GM12878 (cell line): ENCODE data around the gene CNTNAP2.
"Not testable (repeated sequence)": the region's sequence is repeated elsewhere in the genome, so short reads cannot be mapped to it uniquely, and the experiment has no call there.

ENCODE experiments used
- BCL3 ChIP-seq: IDR thresholded peaks from 2 replicates; pipeline ENCODE4 v1.6.1; 2011; ENCODE audit warnings: borderline replicate concordance, low read depth, mild to moderate bottlenecking, moderate library complexity, low read length; ENCODE audit not compliant: insufficient read depth, poor library complexity, severe bottlenecking
- CREM ChIP-seq: IDR thresholded peaks from 2 replicates; pipeline ENCODE4 v1.6.1; 2014; ENCODE audit warnings: antibody characterized with exemption, low read depth
- CTCF ChIP-seq, 3 experiments: IDR thresholded peaks in 2 of 3; conservative IDR thresholded peaks in 1 of 3; 2 replicates each; pipeline ENCODE4 v1.5.1; 2011; ENCODE audit warnings: low read depth in 3 of 3, low read length in 3 of 3, mild to moderate bottlenecking in 3 of 3, control low read depth in 2 of 3, moderate library complexity in 2 of 3, inconsistent platforms in 1 of 3, mixed read lengths in 1 of 3; ENCODE audit not compliant: control insufficient read depth in 2 of 3, insufficient read depth in 1 of 3; ENCODE audit errors: extremely low read depth in 1 of 3
- KDM1A ChIP-seq: fragments of 200-600 bp; sonication (generic); IDR thresholded peaks from 2 replicates; pipeline ENCODE4 v1.6.1; 2016; ENCODE audit warnings: borderline replicate concordance
- NRF1 ChIP-seq: conservative IDR thresholded peaks from 2 replicates; pipeline ENCODE4 v1.6.1; 2011; ENCODE audit warnings: mild to moderate bottlenecking, low read depth, low read length, improper control_type of control experiment
- SUPT20H ChIP-seq: IDR thresholded peaks from 2 replicates; pipeline ENCODE4 v1.6.1; 2011; ENCODE audit warnings: low read depth, mild to moderate bottlenecking, low read length, moderate library complexity, borderline replicate concordance; ENCODE audit not compliant: control insufficient read depth
- ZNF384 ChIP-seq: IDR thresholded peaks from 2 replicates; pipeline ENCODE4 v1.6.1; 2012; ENCODE audit warnings: low read depth, mild to moderate bottlenecking, low read length, improper control_type of control experiment, borderline replicate concordance

DNA sequence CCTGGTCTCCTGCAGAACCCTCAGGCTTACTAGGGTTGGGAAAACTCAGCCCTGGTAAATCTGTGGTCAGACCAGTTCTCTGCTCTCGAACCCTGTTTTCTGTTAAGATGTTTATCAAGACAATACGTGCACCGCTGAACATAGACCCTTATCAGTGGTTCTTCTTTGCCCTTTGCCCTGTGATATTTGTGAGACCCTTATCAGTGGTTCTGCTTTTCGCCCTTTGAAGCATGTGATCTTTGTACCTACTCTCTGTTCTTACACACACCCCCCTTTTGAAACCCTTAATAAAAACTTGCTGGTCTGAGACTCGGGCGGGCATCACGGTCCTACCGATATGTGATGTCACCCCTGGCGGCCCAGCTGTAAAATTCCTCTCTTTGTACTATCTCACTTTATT lies 2346.2 kb downstream of the CNTNAP2 start:
- not testable (repeated sequence) for TF ChIP-seq CTCF (IDR thresholded peaks at IDR 0.05 in 2 of 3, conservative IDR thresholded peaks at IDR 0.05 in 1 of 3; ENCODE audit: control insufficient read depth in 2 of 3, extremely low read depth in 1 of 3, insufficient read depth in 1 of 3, low read depth in 3 of 3, low read length in 3 of 3); KDM1A; SUPT20H; BCL3; NRF1; ZNF384; CREM
